ENCODE data around the gene TRIM9. TPM values are rescaled to one million over a fixed set of nuclear protein-coding genes. Genes with fewer than 3 reads are reported as not detected.
A peak's percentile ranks its signal among the peaks of the same experiment; 100 is the strongest.

TRIM9 gene
- total RNA-seq, 4 donors from 2014 or later: 2.4 to 7.6 (median 3.4) TPM

DNA sequence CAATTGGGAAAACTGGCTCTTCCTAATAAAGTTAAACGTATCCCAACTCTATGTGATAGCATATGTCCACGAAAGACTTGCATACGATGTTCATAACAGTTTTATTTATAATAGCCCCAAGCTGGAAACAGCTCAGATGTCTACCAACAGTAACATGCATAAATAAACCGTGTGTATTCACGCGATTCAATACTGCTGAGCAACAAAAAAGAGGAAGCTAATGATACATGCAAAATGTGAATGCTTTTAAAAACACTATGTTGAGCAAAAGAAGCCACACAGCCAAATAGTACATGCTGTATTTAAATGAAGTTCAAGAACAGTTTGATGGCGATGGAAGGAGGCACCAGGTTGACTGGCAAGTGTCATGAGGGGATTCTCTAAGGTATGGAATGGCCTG lies 55.7 kb downstream of the TRIM9 start:
- TF ChIP-seq, protein P1, sequence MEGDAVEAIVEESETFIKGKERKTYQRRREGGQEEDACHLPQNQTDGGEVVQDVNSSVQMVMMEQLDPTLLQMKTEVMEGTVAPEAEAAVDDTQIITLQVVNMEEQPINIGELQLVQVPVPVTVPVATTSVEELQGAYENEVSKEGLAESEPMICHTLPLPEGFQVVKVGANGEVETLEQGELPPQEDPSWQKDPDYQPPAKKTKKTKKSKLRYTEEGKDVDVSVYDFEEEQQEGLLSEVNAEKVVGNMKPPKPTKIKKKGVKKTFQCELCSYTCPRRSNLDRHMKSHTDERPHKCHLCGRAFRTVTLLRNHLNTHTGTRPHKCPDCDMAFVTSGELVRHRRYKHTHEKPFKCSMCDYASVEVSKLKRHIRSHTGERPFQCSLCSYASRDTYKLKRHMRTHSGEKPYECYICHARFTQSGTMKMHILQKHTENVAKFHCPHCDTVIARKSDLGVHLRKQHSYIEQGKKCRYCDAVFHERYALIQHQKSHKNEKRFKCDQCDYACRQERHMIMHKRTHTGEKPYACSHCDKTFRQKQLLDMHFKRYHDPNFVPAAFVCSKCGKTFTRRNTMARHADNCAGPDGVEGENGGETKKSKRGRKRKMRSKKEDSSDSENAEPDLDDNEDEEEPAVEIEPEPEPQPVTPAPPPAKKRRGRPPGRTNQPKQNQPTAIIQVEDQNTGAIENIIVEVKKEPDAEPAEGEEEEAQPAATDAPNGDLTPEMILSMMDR (IDR thresholded peaks at IDR 0.05): no peak
- TF ChIP-seq POLR2A (IDR thresholded peaks at IDR 0.05): no peak
- no peak for DNase-seq
- intact Hi-C loops (cut with DNase I; ENCODE audit: low total_unique reads): no loop called here
- no peak overlapping the region for H3K4me3 ChIP-seq
- no peaks in the 10 kb centered on the region for H3K4me1 ChIP-seq
- H3K9me3 ChIP-seq: no peaks in the 10 kb centered on the region
- no peak overlapping the region for H3K27ac ChIP-seq
- no peaks in the 10 kb centered on the region for H3K36me3 ChIP-seq
- no peaks in the 10 kb centered on the region for H3K27me3 ChIP-seq

DNA sequence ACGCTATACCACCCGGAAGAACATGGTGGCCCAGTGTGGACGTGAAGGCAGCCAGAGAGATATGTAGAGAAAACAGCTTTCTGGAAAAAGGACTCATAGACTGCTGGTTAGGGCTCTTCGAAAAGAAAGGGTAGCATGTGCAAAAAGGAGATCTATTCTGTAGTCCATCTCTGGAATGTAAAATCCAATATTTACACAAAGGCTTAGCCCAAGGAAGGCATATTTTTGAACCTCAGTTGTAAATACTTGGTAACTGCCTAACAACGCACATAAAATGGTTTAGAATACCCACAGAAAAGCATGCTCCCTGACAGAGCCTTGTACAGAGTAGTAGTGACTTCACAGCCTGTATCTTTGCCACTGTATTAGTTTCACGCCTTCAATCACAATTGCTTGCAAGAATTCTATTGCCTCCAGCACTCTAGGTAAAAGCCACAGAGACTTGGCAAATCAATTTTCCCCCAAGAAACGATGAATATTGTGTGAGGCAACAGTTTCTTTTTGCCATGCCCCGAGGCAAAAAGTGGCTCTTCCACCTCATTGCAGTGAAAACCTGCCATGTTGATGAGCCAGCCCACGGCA lies 59.2 kb downstream of the TRIM9 start:
- TF ChIP-seq, protein P1 (IDR thresholded peaks at IDR 0.05): no peak
- no peak for TF ChIP-seq POLR2A (IDR thresholded peaks at IDR 0.05)
- intact Hi-C loops (cut with DNase I; ENCODE audit: low total_unique reads): no loop called here
- DNase-seq: no peak

DNA sequence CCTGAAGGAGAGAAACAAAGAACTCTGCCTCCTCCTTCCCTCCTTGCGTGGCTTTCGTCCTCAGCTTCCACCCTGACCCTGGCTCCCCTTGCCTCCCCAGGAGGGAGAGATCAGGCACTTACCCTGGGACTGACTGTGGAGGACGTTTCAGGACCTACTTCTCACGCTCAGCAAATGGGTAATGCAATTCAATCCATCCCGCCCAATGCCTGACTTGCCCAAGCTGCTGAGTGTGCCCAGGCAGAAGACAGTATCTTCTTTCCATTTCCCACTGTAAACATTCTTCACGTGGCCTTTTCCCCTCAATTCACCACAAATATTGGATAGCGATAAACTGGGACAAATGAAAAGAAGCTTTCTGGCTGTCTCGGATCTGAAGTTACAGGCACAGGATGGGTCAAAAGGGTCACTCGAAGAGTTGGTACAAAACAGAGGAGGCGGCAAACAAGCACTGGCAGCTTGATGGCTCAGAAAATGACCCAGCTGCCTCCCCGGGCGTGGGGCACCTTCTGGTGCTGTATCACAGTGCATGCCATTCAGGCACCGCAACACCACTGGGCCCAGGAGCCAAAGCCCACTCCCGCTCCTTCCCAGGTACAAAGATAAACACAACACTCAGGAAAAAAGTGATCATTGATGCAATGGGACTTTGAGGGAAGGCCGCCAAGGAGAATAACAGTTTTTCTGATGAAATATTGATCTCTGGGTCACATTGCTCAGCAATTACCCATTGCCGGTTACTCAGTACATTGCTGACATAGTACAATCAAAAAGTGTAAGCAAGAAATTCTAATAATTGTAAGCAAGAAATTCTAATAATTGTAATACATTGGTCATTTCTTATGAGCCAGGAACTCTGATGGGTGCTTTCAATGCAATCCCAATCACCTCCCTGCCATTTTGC lies 65.8 kb downstream of the TRIM9 start:
- no peak for TF ChIP-seq POLR2A (IDR thresholded peaks at IDR 0.05)
- TF ChIP-seq, protein P1 (IDR thresholded peaks at IDR 0.05): no peak

More for the DNA sequence above, 59.2 kb downstream of the TRIM9 start:
- Histone ChIP-seq H3K9me3 (no peaks in the 10 kb centered on the region), H3K27ac (no peak overlapping the region), H3K27me3 (no peaks in the 10 kb centered on the region), H3K4me1 (no peaks in the 10 kb centered on the region), H3K4me3 (no peak overlapping the region), H3K36me3 (no peaks in the 10 kb centered on the region)

DNA sequence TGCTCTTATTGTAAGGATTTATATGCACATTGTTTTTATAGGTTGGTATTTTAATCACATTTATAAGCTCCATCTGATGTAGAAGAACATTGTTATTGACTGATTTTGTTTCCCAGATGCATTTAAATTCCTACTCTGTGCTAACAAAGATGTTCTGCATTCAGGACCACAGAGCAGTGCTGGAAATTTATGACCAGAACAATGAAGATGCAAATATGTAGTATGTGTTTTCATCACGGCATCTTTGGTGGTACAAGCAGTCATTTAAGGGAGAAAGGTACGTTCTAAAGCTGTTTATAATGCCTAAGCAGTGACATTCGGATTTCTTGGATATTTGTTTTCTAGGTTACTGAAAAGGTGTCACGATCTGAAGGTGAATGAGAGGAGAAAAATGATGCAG lies 66.5 kb downstream of the TRIM9 start:
- H3K27ac ChIP-seq: no peak overlapping the region
- H3K27me3 ChIP-seq: no peaks in the 10 kb centered on the region
- no peak overlapping the region for H3K4me3 ChIP-seq
- no peaks in the 10 kb centered on the region for H3K4me1 ChIP-seq
- no peak for DNase-seq
- H3K36me3 ChIP-seq: no peaks in the 10 kb centered on the region
- H3K9me3 ChIP-seq: no peaks in the 10 kb centered on the region
- intact Hi-C loops (cut with DNase I; ENCODE audit: low total_unique reads): no loop called here
- no peak for TF ChIP-seq POLR2A (IDR thresholded peaks at IDR 0.05)
- TF ChIP-seq, protein P1 (IDR thresholded peaks at IDR 0.05): no peak

More for the DNA sequence above, 65.8 kb downstream of the TRIM9 start:
- Histone ChIP-seq H3K27me3 (no peaks in the 10 kb centered on the region), H3K4me1 (no peaks in the 10 kb centered on the region), H3K36me3 (no peaks in the 10 kb centered on the region), H3K9me3 (no peaks in the 10 kb centered on the region), H3K4me3 (no peak overlapping the region), H3K27ac (no peak overlapping the region)
- intact Hi-C loops (cut with DNase I; ENCODE audit: low total_unique reads): no loop called here
- no peak for DNase-seq

DNA sequence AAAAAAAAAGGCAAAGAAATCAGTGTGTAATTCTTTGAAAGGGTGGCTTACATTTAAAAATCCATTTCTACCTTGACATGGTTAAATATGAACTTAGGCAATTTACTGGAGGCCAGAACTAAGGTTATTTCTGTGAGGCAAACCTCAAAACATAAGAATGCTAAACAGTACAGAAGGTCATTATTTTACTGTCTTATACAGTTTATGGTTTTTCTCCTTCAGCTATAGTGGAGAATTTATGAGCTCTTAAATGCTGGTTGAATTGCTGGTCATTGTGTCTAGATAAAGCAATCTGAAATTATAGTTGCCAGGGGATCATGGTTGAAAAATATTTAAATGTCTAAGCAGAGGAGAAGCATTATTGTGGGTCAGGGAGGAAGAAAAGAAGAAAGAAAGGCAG lies 70.5 kb downstream of the TRIM9 start:
- H3K27ac ChIP-seq: peak overlapping the region; percentile 64 to 75
- no peak for TF ChIP-seq POLR2A (IDR thresholded peaks at IDR 0.05)
- TF ChIP-seq, protein P1 (IDR thresholded peaks at IDR 0.05): no peak
- intact Hi-C loops (cut with DNase I; ENCODE audit: low total_unique reads): no loop called here

More for the DNA sequence above, 70.5 kb downstream of the TRIM9 start:
- H3K36me3 ChIP-seq: no peaks in the 10 kb centered on the region
- no peaks in the 10 kb centered on the region for H3K27me3 ChIP-seq
- DNase-seq: no peak
- H3K4me1 ChIP-seq: no peaks in the 10 kb centered on the region
- no peaks in the 10 kb centered on the region for H3K9me3 ChIP-seq
- no peak overlapping the region for H3K4me3 ChIP-seq
